SK-N-DZ (cell line): Measurements from ENCODE around the gene METRN.
"Not testable (repeated sequence)": the region's sequence is repeated elsewhere in the genome, so short reads cannot be mapped to it uniquely, and the experiment has no call there.

Experiments
- DNase-seq: peaks from one replicate; pipeline ENCODE4 v3.0.0-alpha.2; 2015; ENCODE audit warnings: low spot score

METRN gene

DNA sequence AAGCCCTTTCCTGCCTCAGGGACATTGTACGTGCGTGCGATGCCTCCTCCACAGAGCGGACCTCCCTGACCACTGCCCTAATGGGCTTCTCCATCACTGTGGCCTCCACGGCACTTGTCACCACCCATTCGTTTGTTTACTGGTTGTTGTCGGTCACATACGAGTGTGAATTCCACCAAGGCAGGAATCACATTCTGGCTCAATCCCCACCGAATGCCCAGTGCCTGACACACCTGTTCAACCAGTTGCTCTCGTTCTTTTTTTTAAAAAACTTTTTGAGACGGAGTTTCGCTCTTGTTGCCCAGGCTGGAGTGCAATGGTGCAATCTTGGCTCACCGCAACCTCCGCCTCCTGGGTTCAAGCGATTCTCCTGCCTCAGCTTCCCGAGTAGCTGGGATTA lies 23.7 kb upstream of the METRN start:
- DNase-seq = not testable (repeated sequence)

GRCh38 chr16:692356-693108 lies 22.4 kb upstream of the METRN start:
- DNase-seq = no peak

DNA sequence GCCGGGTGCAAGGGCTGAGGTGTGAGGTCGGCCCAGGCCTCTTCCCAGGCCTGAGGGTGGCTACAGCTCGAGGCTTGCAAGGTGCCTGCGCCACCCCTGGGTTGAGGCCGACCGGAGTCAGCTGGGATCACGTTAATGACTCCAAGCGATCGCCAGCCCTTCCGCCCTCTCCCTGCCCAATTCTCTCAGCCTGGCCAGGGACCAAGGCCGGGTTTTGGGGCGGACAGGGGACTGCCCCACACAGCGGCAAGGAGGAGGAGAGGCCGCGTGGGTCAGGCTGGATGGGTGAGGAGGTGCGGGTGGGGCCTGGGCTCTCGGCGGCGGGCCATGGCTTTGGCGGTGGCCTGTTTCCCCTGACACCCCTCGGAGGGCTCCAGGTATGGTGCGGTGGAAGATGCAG lies 21.6 kb upstream of the METRN start:
- DNase-seq = no peak

GRCh38 chr16:693766-694165 lies 21.2 kb upstream of the METRN start:
- DNase-seq = no peak

- DNase-seq = no peak
Measured at GRCh38 chr16:694187-694862, 20.6 kb upstream of the METRN start.

- DNase-seq = no peak
Measured at GRCh38 chr16:694863-695354, 20.0 kb upstream of the METRN start.

DNA sequence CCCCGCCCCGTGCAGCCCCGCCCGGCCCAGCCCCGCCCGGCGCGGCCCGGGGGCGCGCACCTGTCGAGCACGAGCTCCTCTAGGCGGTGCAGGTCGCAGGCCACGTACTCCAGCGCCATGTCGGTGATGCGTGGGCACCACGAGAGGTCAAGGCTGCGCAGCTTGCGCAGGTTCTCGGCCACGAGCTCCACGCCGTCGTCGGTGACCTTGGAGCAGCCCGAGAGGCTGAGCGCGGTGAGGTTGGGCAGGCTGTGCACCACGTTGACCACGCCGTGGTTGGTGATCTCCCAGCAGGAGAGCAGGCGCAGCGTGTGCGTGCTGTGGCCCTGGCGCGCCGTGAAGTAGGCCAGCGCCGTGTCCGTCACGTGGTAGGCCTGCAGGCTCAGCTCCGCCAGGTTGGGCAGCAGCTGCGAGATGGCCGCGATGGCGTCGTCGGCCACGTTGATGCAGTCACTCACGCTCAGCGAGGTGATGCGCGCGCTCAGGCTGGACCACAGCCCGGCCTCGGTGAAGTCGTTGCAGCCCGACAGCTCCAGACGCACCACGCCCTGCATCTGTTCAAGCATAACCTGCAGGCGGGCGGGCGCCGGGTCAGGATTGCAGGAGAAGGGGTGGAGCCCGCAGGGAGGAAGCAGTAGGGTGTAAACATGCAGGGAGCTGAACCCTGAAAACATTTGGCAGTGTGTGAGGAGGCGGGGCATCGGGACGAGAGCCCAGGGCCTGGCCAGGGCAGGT lies 19.4 kb upstream of the METRN start:
- no peak for DNase-seq

DNA sequence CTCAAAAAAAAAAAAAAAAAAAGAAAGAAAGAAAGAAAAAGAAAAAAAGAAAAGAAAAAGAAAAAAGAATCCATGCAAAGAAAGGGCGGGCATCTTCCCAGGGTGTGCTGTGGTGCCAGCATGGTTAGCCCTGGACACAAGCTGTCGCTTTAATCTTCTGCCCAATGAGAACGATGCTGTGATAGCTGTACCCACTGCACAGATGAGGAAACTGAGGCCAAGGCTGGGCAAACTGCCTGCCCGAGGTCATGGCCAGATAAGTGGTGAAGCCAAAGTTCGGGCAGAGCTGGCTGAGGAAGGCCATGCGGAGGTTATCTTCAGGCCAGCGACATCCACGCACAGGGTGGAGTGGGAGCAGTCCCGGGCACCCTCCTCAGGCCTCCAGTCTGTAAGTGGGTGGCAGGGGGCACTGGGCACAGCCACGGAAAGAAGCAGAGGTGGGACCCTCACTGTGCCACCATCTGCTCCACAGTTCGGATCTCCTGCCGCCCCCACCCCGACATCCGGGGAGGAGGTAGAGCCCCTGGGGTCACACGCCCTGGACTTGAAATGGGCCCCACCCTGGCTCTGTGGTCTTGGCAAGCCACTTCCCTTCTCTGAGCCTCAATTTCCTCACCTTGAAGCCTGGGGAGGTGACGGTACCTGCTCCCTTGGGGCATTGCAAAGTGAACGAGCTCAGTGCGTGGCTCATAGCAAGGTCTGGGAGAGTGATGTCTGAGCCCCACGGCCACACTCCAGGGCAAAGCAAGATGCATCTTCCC lies 15.8 kb upstream of the METRN start:
- no peak for DNase-seq

- no peak for DNase-seq
Measured at GRCh38 chr16:700684-701584, 14.0 kb upstream of the METRN start.

GRCh38 chr16:702341-702740 lies 12.6 kb upstream of the METRN start:
- no peak for DNase-seq

DNA sequence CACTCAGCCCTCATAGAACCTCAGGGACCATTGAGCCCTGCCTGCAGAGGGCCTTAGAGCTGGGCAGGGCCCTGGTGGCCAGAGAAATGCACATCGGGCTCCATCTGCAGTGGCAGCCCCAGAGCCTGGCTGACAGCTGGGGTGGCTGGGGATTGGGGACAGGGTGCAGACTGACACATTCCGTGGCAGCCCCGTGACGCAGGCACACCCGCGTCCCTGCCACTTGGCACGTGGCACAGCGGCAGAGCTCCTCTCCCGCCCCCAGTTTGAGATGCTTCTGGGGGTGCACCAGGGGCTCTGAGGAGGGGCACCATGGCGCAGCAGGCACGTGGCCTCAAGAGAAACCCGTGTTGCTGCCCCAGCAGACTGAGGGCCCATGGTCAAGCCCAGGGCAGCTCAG lies 11.5 kb upstream of the METRN start:
- no peak for DNase-seq

DNA sequence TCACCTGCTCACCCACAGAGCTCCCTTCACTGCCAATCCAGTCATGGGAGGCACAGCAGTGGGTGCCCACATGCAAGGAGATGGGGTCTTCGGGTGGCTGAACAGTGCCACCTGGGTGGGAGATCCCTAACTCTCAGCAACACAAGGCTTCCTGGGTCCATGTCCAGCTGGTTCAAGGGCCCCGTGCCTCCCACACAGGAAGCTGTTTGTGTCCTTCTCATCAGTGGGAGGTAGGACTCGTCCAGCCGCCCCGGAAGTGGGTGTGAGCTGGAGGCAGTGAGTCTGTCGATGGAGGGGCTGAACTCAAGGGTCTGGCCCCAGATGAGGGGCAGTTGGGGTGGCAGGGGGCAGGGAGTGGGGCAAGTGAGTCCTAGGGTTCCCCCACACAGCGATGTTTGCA lies 10.9 kb upstream of the METRN start:
- DNase-seq = no peak

- DNase-seq = no peak
Measured at GRCh38 chr16:704552-705380, 10.2 kb upstream of the METRN start.

GRCh38 chr16:705431-706188 lies 9.3 kb upstream of the METRN start, which contains the start of gene FBXL16:
FBXL16 (minus strand) TSS chr16:705801; CDS start chr16:697405, 8,396 bp downstream.
- DNase-seq = peak; percentile 70

DNA sequence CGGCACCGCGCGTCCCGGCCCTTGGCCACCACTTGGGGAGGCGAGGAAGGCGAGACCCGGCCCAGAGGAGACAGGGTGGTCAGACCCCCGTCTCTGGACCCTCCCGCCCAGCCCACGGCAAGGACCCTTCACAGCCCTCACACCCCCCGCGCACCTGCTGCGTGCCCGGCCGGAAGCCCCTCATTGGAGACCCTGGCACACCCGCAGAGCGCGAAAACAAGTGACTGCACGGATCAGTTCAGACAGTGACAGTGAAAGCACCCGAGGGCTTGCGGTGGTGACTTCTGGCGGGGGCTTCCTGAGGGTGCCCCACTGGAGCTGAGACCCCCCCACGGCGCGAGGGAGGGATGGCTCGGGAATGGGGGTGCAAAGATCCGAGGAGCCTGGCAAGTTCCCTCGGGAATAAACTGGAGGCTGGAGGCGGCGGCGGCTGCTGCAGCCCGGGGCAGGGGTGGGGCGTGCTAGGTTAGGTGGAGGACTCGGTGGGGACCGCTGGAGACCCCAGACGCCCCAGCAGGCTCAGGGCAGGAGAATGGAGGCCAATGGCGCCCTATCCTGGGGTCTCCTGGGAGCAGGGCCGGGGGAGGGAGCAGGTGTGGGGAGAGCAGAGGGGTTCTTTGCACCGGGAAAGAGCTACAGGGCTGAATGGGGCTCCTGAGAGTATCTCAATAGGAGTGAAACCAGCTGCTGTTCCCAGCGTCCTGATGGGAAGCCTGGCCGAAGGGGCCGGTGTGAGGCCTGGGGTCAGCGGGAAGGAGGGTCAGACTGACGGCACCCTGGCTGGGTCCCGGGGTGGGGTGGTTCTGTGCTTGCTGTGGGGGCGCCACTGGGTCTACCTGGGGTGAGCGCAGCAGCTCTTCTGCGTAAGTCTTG lies 8.5 kb upstream of the METRN start:
- DNase-seq = no peak

- no peak for DNase-seq
Measured at GRCh38 chr16:707062-707538, 7.8 kb upstream of the METRN start.

- DNase-seq = no peak
Measured at GRCh38 chr16:708019-708418, 6.9 kb upstream of the METRN start.

GRCh38 chr16:708959-709358 lies 6.0 kb upstream of the METRN start:
- no peak for DNase-seq
